K562 (cell line): ENCODE measurements around the gene LSM12. TPM values are rescaled to one million over a fixed set of nuclear protein-coding genes. Genes with fewer than 3 reads are reported as not detected.

ENCODE experiments used
- ATF7 ChIP-seq: fragments of 450-650 bp; IDR thresholded peaks from 2 replicates; pipeline ENCODE4 v1.7.1; 2014; ENCODE audit warnings: mild to moderate bottlenecking, moderate library complexity
- CGGBP1 ChIP-seq: fragments of 250-450 bp; sonication (Bioruptor Pico); IDR thresholded peaks from 2 replicates; pipeline ENCODE4 v1.9.0; 2021; ENCODE audit warnings: mild to moderate bottlenecking
- E2F5 ChIP-seq: sonication (generic); formaldehyde crosslinking; IDR thresholded peaks from 2 replicates; pipeline ENCODE4 v1.8.0; 2022; ENCODE audit warnings: mild to moderate bottlenecking, missing genetic modification reagents
- FOXA1 ChIP-seq: fragments of 450-650 bp; IDR thresholded peaks from 2 replicates; pipeline ENCODE4 v1.6.1; 2016; ENCODE audit warnings: mild to moderate bottlenecking, borderline replicate concordance
- HDAC2 ChIP-seq: fragments of 450-650 bp; IDR thresholded peaks from 2 replicates; pipeline ENCODE4 v1.6.1; 2016; ENCODE audit warnings: mild to moderate bottlenecking
- HDAC6 ChIP-seq: IDR thresholded peaks from 2 replicates; pipeline ENCODE4 v1.6.1; 2012; ENCODE audit warnings: low read depth, mild to moderate bottlenecking, control low read depth, inconsistent platforms, low read length, moderate library complexity
- HIVEP1 ChIP-seq: fragments of 250-450 bp; sonication (Bioruptor Pico); IDR thresholded peaks from 2 replicates; pipeline ENCODE4 v1.4.0; 2020; ENCODE audit warnings: mild to moderate bottlenecking
- MECOM ChIP-seq: fragments of 250-450 bp; sonication (Bioruptor Pico); IDR thresholded peaks from 2 replicates; pipeline ENCODE4 v1.8.0; 2022; ENCODE audit warnings: inconsistent platforms
- MYC ChIP-seq, 2 experiments: fragments of 250-450 bp in 1 of 2; sonication (Bioruptor Pico) in 1 of 2; IDR thresholded peaks; 2 replicates each; pipeline versions ENCODE4 v1.5.1 to v1.6.1; 2012 to 2021; ENCODE audit warnings: low read depth in 2 of 2, borderline replicate concordance in 1 of 2, improper control_type of control experiment in 1 of 2, low read length in 1 of 2, mild to moderate bottlenecking in 1 of 2, moderate library complexity in 1 of 2
- NFE2 ChIP-seq: IDR thresholded peaks from 2 replicates; pipeline ENCODE4 v1.6.1; 2014; ENCODE audit warnings: antibody characterized with exemption, low read depth
- OTX1 ChIP-seq: fragments of 450-650 bp; formaldehyde crosslinking; IDR thresholded peaks from 2 replicates; pipeline ENCODE4 v1.4.0; 2022; ENCODE audit warnings: mild to moderate bottlenecking
- PHB2 ChIP-seq: fragments of 450-650 bp; IDR thresholded peaks from 2 replicates; pipeline ENCODE4 v1.6.1; 2017; ENCODE audit warnings: low read depth
- PRMT5 ChIP-seq: sonication (generic); formaldehyde crosslinking; IDR thresholded peaks from 2 replicates; pipeline ENCODE4 v1.5.0; 2020; ENCODE audit warnings: missing genetic modification reagents
- RBM39 ChIP-seq: fragments of 200-400 bp; formaldehyde crosslinking; optimal IDR thresholded peaks from 2 replicates; pipeline ENCODE3; 2018; ENCODE audit warnings: low read depth, low read length
- RCOR1 ChIP-seq, 2 experiments: IDR thresholded peaks; 2 replicates each; pipeline ENCODE4 v1.6.1; 2012; ENCODE audit warnings: low read depth in 2 of 2, low read length in 2 of 2, borderline replicate concordance in 1 of 2, improper control_type of control experiment in 1 of 2
- SETDB1 ChIP-seq: IDR thresholded peaks from one replicate; pipeline ENCODE4 v1.6.1; 2012; ENCODE audit warnings: low read length, control low read depth, inconsistent platforms
- TAF9B ChIP-seq: fragments of 450-650 bp; IDR thresholded peaks from 2 replicates; pipeline ENCODE4 v1.6.1; 2018; ENCODE audit warnings: mild to moderate bottlenecking; ENCODE audit not compliant: partially characterized antibody
- TARDBP ChIP-seq: fragments of 450-650 bp; IDR thresholded peaks from 2 replicates; pipeline ENCODE4 v1.6.1; 2016
- TBL1XR1 ChIP-seq, 2 experiments: IDR thresholded peaks; 2 replicates each; pipeline ENCODE4 v1.6.1; 2012; ENCODE audit warnings: improper control_type of control experiment in 2 of 2, low read length in 2 of 2, mild to moderate bottlenecking in 1 of 2
- VEZF1 ChIP-seq: fragments of 200-800 bp; sonication (Bioruptor generic); IDR thresholded peaks from 2 replicates; pipeline ENCODE4 v1.6.1; 2017; ENCODE audit warnings: missing genetic modification characterization, missing compliant biosample characterization
- ZFX ChIP-seq: sonication (generic); formaldehyde crosslinking; IDR thresholded peaks from 2 replicates; pipeline ENCODE4 v1.8.0; 2022; ENCODE audit warnings: mild to moderate bottlenecking, missing genetic modification reagents, moderate library complexity
- ZHX1 ChIP-seq: fragments of 150-350 bp; conservative IDR thresholded peaks from 2 replicates; pipeline ENCODE4 v1.6.1; 2014; ENCODE audit warnings: low read length
- ZNF77 ChIP-seq: fragments of 250-450 bp; sonication (Bioruptor Pico); IDR thresholded peaks from 2 replicates; pipeline ENCODE4 v1.5.0; 2020
- polyA plus RNA-seq, 8 experiments: library from polyadenylated mRNA; depleted of rRNA in 4 of 8; stranded (reverse) in 5 of 8; unstranded in 3 of 8; fragments of >200 nt; fragmentation: Nextera tagmentation in 2 of 8; fragmentation: Illumina TruSeq in 1 of 8; extraction: Ambion mirVana in 2 of 8; extraction: Trizol in 1 of 8; gene quantifications; 2 replicates each; pipeline versions ENCODE4 v1.2.1 to v1.2.3, GENCODE V29; 2011 to 2014; ENCODE audit warnings: inconsistent platforms in 1 of 8, missing spikeins in 1 of 8
- total RNA-seq, 7 experiments: library from RNA; depleted of rRNA in 6 of 7; stranded (reverse); fragments of >200 nt in 6 of 7; fragmentation: Illumina TruSeq in 2 of 7; extraction: Trizol in 2 of 7; gene quantifications; 2 replicates each; pipeline versions ENCODE4 v1.2.1 to v1.2.3, GENCODE V29; 2011 to 2021; ENCODE audit warnings: low replicate concordance in 1 of 7

LSM12 gene
- total and polyA plus RNA-seq, 9 of the 15 experiments (the other 6 are each of a cell fraction or from before 2014, with no cell fraction given) = 53.0 to 258 (median 89.3) TPM

GRCh38 chr17:44014437-44015172, 51.9 kb downstream of the LSM12 start, which contains the start of gene TMEM101 (continued):
- TF ChIP-seq PHB2 = no peak; the same call in 1 of the 2 replicates
- TF ChIP-seq HDAC6 = no peak
- TF ChIP-seq RCOR1 (IDR thresholded peaks at IDR 0.05; ENCODE audit: borderline replicate concordance in 1 of 2, low read depth in 2 of 2, low read length in 2 of 2) = peak; percentile 46 to 83; a peak in 3 of 4 replicates
- TF ChIP-seq NFE2 = 0 out of 2 replicates have a peak, but pooled peaks have one; percentile 38
- TF ChIP-seq TBL1XR1 (IDR thresholded peaks at IDR 0.05; ENCODE audit: low read length in 2 of 2) = peak; percentile 74 to 86; a peak in 2 of 4 replicates
- peak; percentile 86 for TF ChIP-seq RBM39
- TF ChIP-seq ZNF77 (CRISPR knock-in tag) = no peak
- TF ChIP-seq MYC (IDR thresholded peaks at IDR 0.05; ENCODE audit: low read depth, low read length) = peak; percentile 91
- TF ChIP-seq MYC (CRISPR knock-in tag; IDR thresholded peaks at IDR 0.05; ENCODE audit: borderline replicate concordance, low read depth) = no peak; the same call in 1 of the 2 replicates
- 0 out of 2 replicates have a peak, but pooled peaks have one; percentile 22 for TF ChIP-seq TARDBP
- no peak for TF ChIP-seq OTX1 (CRISPR knock-in tag)
- no peak for TF ChIP-seq FOXA1
- peak; percentile 87 for TF ChIP-seq TAF9B
- TF ChIP-seq PRMT5 = 0 out of 2 replicates have a peak, but pooled peaks have one; percentile 43
- 0 out of 2 replicates have a peak, but pooled peaks have one; percentile 1 for TF ChIP-seq CGGBP1 (CRISPR knock-in tag)
- no peak for TF ChIP-seq E2F5
- 0 out of 2 replicates have a peak, but pooled peaks have one; percentile 37 for TF ChIP-seq HIVEP1 (CRISPR knock-in tag)
- no peak for TF ChIP-seq SETDB1
- TF ChIP-seq MECOM (CRISPR knock-in tag) = 0 out of 2 replicates have a peak, but pooled peaks have one; percentile 8
- TF ChIP-seq ZHX1 = peak; percentile 95
- peak; percentile 73 for TF ChIP-seq ZFX
- TF ChIP-seq HDAC2 = peak; percentile 70; the same call in 1 of the 2 replicates
- TF ChIP-seq ATF7 = peak; percentile 76
- peak; percentile 78 for TF ChIP-seq VEZF1 (CRISPR knock-in tag)
